Mononuclear cell (primary cell): ENCODE data around the gene RAX2. TPM values are rescaled to one million over a fixed set of nuclear protein-coding genes. Genes with fewer than 3 reads are reported as not detected.
"Not testable (repeated sequence)": the region's sequence is repeated elsewhere in the genome, so short reads cannot be mapped to it uniquely, and the experiment has no call there.

Experiments
- H3K27me3 ChIP-seq: 2 replicates; pipeline ENCODE4 v1.6.0; 2011; ENCODE audit warnings: low read length, control low read depth; ENCODE audit not compliant: insufficient read depth
- H3K4me1 ChIP-seq: 2 replicates; pipeline ENCODE4 v1.5.1; 2011; ENCODE audit warnings: mild to moderate bottlenecking, low read length, control low read depth; ENCODE audit not compliant: insufficient read depth
- H3K4me3 ChIP-seq: 2 replicates; pipeline ENCODE4 v1.5.1; 2011; ENCODE audit warnings: mild to moderate bottlenecking, low read length, moderate library complexity
- H3K9me3 ChIP-seq: 2 replicates; pipeline ENCODE4 v1.5.1; 2011; ENCODE audit warnings: low read depth, mild to moderate bottlenecking, control low read depth, low read length
- total RNA-seq: library from RNA; depleted of rRNA; stranded (reverse); fragments of >200 nt; gene quantifications from one replicate; pipeline ENCODE4 v1.2.3, GENCODE V29; 2012

RAX2 gene
- not detected for total RNA-seq

DNA sequence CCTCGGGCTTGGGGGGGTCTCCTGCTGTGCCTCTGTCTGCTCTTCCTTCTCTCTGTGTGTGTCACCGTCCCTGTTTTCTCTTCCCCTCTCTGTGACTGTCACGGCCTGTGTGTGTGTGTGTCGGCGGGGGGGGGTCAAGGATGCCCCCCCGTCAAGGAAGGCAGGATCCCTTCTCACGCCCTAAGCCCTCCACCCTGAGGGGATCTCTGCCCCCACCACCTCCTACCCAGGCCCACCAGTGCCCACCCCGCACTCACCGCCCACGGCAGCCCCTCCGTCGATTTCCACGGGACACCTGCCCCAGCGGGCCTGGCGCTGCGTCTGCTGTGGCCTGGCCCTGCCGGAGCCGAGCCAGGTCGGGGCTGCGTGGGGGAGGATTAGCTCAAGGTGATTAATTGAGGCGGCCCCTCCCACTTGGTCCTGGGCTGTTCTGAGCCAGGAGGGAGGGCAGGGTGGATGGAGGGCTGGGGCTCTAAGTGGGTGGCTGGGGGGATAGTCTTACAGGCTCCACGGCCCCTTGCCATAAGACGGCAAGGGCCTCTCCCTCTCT is at the start of gene RAX2:
Gene RAX2, minus strand, starts transcription at position 323 of the 550 bp plus-strand sequence. CDS start 486 bp downstream, outside the sequence.
- H3K4me1 ChIP-seq = no peaks in the 10 kb centered on the region
- no peaks in the 10 kb centered on the region for H3K27me3 ChIP-seq
- H3K4me3 ChIP-seq = no peak within 1 kb of the TSS
- no peaks in the 10 kb centered on the region for H3K9me3 ChIP-seq

DNA sequence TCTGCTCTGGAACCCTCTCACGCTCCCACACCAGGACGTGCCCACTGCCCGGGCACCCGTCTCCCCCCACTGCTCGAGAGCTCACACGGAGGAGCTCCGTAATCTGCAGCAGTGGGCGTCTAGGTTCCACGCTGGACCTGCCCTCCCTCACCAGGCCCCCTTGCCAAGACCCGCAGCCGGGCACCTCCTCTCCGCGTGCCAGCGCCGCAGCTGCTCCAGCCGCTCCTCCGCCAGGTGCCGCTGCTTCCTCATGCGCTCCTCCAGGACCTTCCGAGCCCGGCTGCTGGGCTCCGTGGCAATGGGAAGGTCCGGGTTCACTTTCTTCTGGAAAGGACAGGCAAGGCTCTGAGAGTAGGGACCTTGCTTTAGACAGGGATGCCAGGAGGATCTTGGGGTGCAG is 49.1 kb upstream of the RAX2 start:
- no peak overlapping the region for H3K4me3 ChIP-seq
- H3K27me3 ChIP-seq = no peaks in the 10 kb centered on the region
- peaks cover 13% of the 10 kb centered on the region for H3K4me1 ChIP-seq
- no peaks in the 10 kb centered on the region for H3K9me3 ChIP-seq

DNA sequence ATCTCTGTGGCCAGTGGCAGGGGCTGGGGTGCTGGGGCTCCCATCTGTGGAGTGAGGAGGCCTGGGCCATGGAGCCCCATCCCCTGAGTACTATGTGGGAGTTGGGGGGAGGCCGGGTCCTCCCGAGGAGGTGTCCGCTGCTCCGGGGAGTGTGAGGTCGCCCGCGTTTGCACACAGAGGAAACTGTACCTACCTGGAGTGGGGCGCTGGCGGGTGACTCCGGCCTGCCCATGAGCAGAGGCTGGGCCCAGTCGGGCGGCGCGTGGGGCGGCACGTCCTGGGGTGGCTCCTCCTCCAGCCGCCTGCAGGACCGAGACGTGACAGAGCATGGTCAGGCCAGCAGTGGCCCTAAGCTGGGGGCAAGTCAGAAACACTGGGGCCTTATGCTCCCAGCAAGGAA is 48.0 kb upstream of the RAX2 start:
- H3K4me1 ChIP-seq = peaks cover 13% of the 10 kb centered on the region
- no peak overlapping the region for H3K4me3 ChIP-seq
- H3K9me3 ChIP-seq = no peaks in the 10 kb centered on the region
- H3K27me3 ChIP-seq = no peaks in the 10 kb centered on the region

GRCh38 chr19:3818918-3819317 is 46.9 kb upstream of the RAX2 start:
- Histone ChIP-seq H3K27me3 (no peaks in the 10 kb centered on the region), H3K4me3 (no peak overlapping the region), H3K9me3 (no peaks in the 10 kb centered on the region), H3K4me1 (peaks cover 23% of the 10 kb centered on the region)

DNA sequence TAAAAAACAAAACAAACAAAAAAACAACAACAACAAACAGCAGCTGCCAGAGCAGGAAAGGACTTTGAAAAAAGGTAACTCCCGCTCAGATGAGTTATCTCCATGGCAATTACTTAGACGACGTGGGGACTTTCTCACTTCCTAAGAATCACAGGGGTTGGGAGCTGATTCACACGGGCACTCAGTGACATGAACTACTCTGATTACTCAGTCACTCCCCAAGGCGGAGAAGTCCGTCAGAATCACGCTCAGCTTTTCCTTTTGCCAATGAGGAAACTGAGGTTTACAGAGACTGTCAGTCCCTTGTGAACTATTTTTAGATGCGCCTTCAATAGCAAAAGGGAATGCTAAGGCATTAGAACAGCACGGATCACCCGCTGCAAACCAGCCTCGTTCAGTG is 46.4 kb upstream of the RAX2 start:
- no peak overlapping the region for H3K4me3 ChIP-seq
- no peaks in the 10 kb centered on the region for H3K27me3 ChIP-seq
- H3K9me3 ChIP-seq = no peaks in the 10 kb centered on the region
- H3K4me1 ChIP-seq = peaks cover 28% of the 10 kb centered on the region

GRCh38 chr19:3817761-3818160 is 45.7 kb upstream of the RAX2 start:
- H3K9me3 ChIP-seq = no peaks in the 10 kb centered on the region
- peaks cover 35% of the 10 kb centered on the region for H3K4me1 ChIP-seq
- no peak overlapping the region for H3K4me3 ChIP-seq
- H3K27me3 ChIP-seq = no peaks in the 10 kb centered on the region

GRCh38 chr19:3816566-3817218 is 44.7 kb upstream of the RAX2 start:
- Histone ChIP-seq H3K4me1 (peaks cover 41% of the 10 kb centered on the region), H3K9me3 (no peaks in the 10 kb centered on the region), H3K4me3 (no peak overlapping the region), H3K27me3 (no peaks in the 10 kb centered on the region)

DNA sequence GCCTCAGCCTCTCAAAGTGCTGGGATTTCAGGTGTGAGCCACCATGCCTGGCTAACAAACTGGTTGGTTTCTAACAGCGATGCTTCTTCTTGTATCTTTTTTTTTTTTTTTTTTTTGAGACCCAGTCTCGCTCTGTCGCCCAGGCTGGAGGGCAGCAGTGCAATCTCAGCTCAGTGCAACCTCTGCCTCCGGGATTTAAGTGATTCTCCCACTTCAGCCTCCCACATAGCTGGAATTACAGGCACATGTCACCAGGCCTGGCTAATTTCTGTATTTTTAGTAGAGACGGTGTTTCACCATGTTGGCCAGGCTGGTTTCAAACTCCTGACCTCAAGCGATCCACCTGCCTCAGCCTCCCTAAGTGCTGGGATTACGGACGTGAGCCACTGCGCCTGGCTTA is 44.1 kb upstream of the RAX2 start:
- not testable (repeated sequence) for H3K4me3 ChIP-seq, H3K9me3 ChIP-seq, H3K27me3 ChIP-seq
- H3K4me1 ChIP-seq = peaks cover 43% of the 10 kb centered on the region

GRCh38 chr19:3814648-3815047 is 42.6 kb upstream of the RAX2 start:
- Histone ChIP-seq H3K4me3 (no peak overlapping the region), H3K4me1 (peaks cover 51% of the 10 kb centered on the region), H3K27me3 (no peaks in the 10 kb centered on the region), H3K9me3 (no peaks in the 10 kb centered on the region)

DNA sequence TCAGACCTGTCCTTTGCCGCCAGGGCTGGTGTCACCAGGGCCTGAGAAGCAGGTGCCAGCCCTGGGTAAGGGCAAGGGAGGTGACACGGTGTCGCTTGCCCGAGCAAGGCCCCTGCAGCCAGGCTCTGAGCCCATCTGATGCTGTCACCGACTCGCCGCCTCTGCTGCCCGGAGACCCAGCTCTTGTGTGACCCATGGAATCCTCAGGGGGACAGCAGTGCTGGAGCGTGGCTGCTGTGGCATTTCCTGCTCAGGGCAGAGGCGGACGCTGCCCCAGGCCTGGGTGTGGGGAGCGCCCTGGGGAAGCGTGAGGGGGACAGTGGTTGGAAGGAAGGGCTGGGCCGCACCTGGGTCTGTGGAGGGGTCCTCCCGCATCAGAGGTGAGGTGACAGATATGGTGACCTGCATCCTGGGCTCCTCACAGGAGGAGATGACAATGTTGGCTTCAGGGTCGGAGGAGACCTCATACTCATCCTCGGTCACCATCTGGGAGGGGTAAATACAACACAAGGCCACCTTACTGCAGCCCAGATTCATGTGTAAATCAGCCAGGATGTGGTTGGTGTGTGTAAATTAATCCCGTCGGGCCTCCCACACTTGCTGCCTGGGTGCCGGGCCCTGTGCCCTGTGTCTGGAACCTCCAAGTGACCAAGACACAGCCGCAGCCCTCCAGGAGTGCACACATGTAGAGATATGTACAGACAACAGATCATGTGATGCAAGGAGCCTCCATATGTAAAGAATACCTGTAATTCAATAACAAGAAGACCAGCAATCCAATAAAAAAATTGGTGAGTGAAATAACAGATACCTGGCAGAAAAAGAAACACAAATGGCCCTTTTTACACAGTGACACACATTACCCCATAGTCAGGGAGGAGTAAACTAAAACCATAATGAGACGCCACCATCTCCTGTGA is 41.7 kb upstream of the RAX2 start:
- Histone ChIP-seq H3K27me3 (no peaks in the 10 kb centered on the region), H3K4me1 (peaks cover 50% of the 10 kb centered on the region), H3K4me3 (no peak overlapping the region), H3K9me3 (no peaks in the 10 kb centered on the region)

- H3K4me1 ChIP-seq = peaks cover 42% of the 10 kb centered on the region
- H3K9me3 ChIP-seq = no peaks in the 10 kb centered on the region
- H3K4me3 ChIP-seq = no peak overlapping the region
- H3K27me3 ChIP-seq = no peaks in the 10 kb centered on the region
Observed at GRCh38 chr19:3810708-3811355, 38.8 kb upstream of the RAX2 start.

DNA sequence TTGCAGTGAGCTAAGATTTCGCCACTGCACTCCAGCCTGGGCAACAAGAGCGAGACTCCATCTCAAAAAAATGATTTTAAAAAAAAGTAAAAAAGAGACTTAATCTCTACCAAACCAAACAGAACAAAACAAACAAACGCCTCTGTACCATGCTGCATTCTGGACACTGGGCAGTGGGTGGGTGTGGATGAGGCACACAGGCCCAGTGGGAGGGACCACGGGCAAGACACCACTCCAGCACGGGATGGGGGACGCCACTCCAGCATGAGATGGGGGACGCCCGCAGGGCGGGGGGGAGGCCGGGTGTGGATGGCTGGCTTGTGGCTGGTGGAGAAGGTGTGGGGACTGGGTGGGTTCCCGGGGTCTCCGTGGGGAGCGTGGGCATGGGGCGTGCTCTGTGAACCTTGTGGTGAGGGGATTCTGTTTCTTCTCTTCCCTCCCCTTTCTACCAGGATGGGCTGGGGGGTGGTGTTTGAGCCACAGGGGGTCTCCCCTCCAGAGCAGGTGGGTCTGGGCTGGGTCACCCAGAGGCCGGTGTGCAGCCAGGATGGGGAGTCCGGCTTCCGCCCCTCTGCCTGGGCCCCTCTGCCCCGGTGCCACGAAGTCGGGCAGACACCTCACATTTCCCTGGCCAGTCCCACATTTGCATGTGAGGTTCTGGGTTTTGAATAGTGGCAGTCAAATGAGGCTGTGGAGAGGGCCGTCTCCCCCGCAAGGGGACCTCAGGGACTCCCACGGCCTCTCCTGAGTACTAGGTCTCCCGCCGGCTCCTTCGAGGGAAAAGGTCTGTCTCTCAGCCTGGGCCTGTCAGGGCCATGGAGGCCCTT is 38.1 kb upstream of the RAX2 start:
- Histone ChIP-seq H3K9me3 (no peaks in the 10 kb centered on the region), H3K27me3 (no peaks in the 10 kb centered on the region), H3K4me3 (no peak overlapping the region), H3K4me1 (peaks cover 42% of the 10 kb centered on the region)

- H3K4me3 ChIP-seq = no peak overlapping the region
- H3K4me1 ChIP-seq = peaks cover 28% of the 10 kb centered on the region
- H3K27me3 ChIP-seq = no peaks in the 10 kb centered on the region
- no peaks in the 10 kb centered on the region for H3K9me3 ChIP-seq
Observed at GRCh38 chr19:3808420-3809143, 36.6 kb upstream of the RAX2 start.
